Measurements from ENCODE around the gene ONECUT1.

ONECUT1 gene

GRCh38 chr15:52796753-52797520, 6.8 kb upstream of the ONECUT1 start:
- DNase-seq (ENCODE audit: low read depth in 2 of 2) = no peak

GRCh38 chr15:52796228-52796521, 6.0 kb upstream of the ONECUT1 start:
- DNase-seq (ENCODE audit: low read depth in 2 of 2) = no peak

GRCh38 chr15:52795464-52796227, 5.5 kb upstream of the ONECUT1 start:
- no peak for DNase-seq (ENCODE audit: low read depth in 2 of 2)

GRCh38 chr15:52794665-52795463, 4.7 kb upstream of the ONECUT1 start:
- no peak for DNase-seq (ENCODE audit: low read depth in 2 of 2)

- DNase-seq (ENCODE audit: low read depth in 2 of 2) = no peak
These were observed 1.6 kb upstream of the ONECUT1 start for GRCh38 chr15:52791776-52792175.

GRCh38 chr15:52790941-52791751, 1.0 kb upstream of the ONECUT1 start:
- no peak for DNase-seq (ENCODE audit: low read depth in 2 of 2)

- DNase-seq (ENCODE audit: low read depth in 2 of 2) = no peak
These were observed 451 bp downstream of the ONECUT1 start for GRCh38 chr15:52789601-52790168.

GRCh38 chr15:52789008-52789600, 1.0 kb downstream of the ONECUT1 start:
- DNase-seq (ENCODE audit: low read depth in 2 of 2) = no peak

GRCh38 chr15:52788099-52788986, 1.8 kb downstream of the ONECUT1 start:
- no peak for DNase-seq (ENCODE audit: low read depth in 2 of 2)

- DNase-seq (ENCODE audit: low read depth in 2 of 2) = no peak
These were observed 2.5 kb downstream of the ONECUT1 start for GRCh38 chr15:52787549-52788098.

GRCh38 chr15:52787123-52787503, 3.0 kb downstream of the ONECUT1 start:
- no peak for DNase-seq (ENCODE audit: low read depth in 2 of 2)

GRCh38 chr15:52786436-52787122, 3.6 kb downstream of the ONECUT1 start:
- DNase-seq (ENCODE audit: low read depth in 2 of 2) = no peak

GRCh38 chr15:52785672-52786406, 4.3 kb downstream of the ONECUT1 start:
- no peak for DNase-seq (ENCODE audit: low read depth in 2 of 2)

- DNase-seq (ENCODE audit: low read depth in 2 of 2) = no peak
These were observed 5.1 kb downstream of the ONECUT1 start for GRCh38 chr15:52784799-52785671.

- DNase-seq (ENCODE audit: low read depth in 2 of 2) = peak in 1 of 2 donors; percentile 30
These were observed 6.0 kb downstream of the ONECUT1 start for GRCh38 chr15:52783929-52784798.

- no peak for DNase-seq (ENCODE audit: low read depth in 2 of 2)
These were observed 6.8 kb downstream of the ONECUT1 start for GRCh38 chr15:52783191-52783829.

All from stimulated activated CD4-positive, alpha-beta T cell treated with anti-CD3 and anti-CD28 coated beads, Interleukin-1b, Interleukin-23, amount 100 ng/mL, for 4 hours (primary cell).